A673 (cell line): ENCODE results near the gene CYB5A. TPM values are rescaled to one million over a fixed set of nuclear protein-coding genes. Genes with fewer than 3 reads are reported as not detected.

Source experiments
- BruUV-seq: library from RNA; stranded (reverse); fragments of 400-500 nt; replicated peaks from 2 replicates; lab custom pipeline; 2021; lab: Mats Ljungman, UMichigan
- CTCF ChIA-PET: fragments of 300-600 bp; sonication (Branson Sonifier 250); formaldehyde crosslinking; loops from one replicate; lab custom pipeline; 2022; ENCODE audit warnings: antibody characterized with exemption; lab: Charles Lee
- POLR2A ChIA-PET: fragments of 300-600 bp; sonication (Branson Sonifier 250); formaldehyde crosslinking; loops from one replicate; lab custom pipeline; 2022; ENCODE audit warnings: antibody characterized with exemption; ENCODE audit not compliant: low non-redundant PET; lab: Charles Lee
- DNase-seq: peaks from one replicate; pipeline ENCODE4 v3.0.0-alpha.2; 2015; ENCODE audit warnings: low spot score
- H3K27ac ChIP-seq: fragments of 200-600 bp; sonication (generic); 2 replicates; pipeline ENCODE4 v1.5.1; 2016; ENCODE audit warnings: mixed run types, low read depth, mild to moderate bottlenecking, mixed read lengths, antibody characterized with exemption, low read length; ENCODE audit not compliant: poor library complexity, severe bottlenecking
- H3K27me3 ChIP-seq: fragments of 200-600 bp; sonication (generic); replicated peaks from 2 replicates; pipeline ENCODE4 v1.6.1; 2017; ENCODE audit warnings: mixed run types, low read depth, mild to moderate bottlenecking, mixed read lengths, antibody characterized with exemption, low read length; ENCODE audit not compliant: insufficient read depth, poor library complexity
- H3K36me3 ChIP-seq: fragments of 200-600 bp; sonication (generic); 2 replicates; pipeline ENCODE4 v1.6.1; 2016; ENCODE audit warnings: mixed run types, mild to moderate bottlenecking, mixed read lengths, antibody characterized with exemption, low read length; ENCODE audit not compliant: insufficient read depth, poor library complexity, severe bottlenecking
- H3K4me1 ChIP-seq: fragments of 200-600 bp; sonication (generic); 2 replicates; pipeline ENCODE4 v1.6.1; 2017; ENCODE audit warnings: mixed run types, mild to moderate bottlenecking, mixed read lengths, antibody characterized with exemption, low read length; ENCODE audit not compliant: insufficient read depth, poor library complexity, severe bottlenecking
- H3K4me3 ChIP-seq: fragments of 200-600 bp; sonication (generic); 2 replicates; pipeline ENCODE4 v1.5.1; 2016; ENCODE audit warnings: low read depth, mixed run types, mild to moderate bottlenecking, mixed read lengths, low read length; ENCODE audit not compliant: poor library complexity, severe bottlenecking
- H3K9me3 ChIP-seq: fragments of 200-600 bp; sonication (generic); 2 replicates; pipeline ENCODE4 v1.6.1; 2016; ENCODE audit warnings: mixed run types, low read depth, mild to moderate bottlenecking, mixed read lengths, antibody characterized with exemption, low read length; ENCODE audit not compliant: poor library complexity, severe bottlenecking
- CTCF ChIP-seq: fragments of 300-800, 200-600 bp; sonication (generic); conservative IDR thresholded peaks from 2 replicates; pipeline ENCODE4 v1.5.1; 2017; ENCODE audit warnings: low read depth, mild to moderate bottlenecking, antibody characterized with exemption, low read length, moderate library complexity, mixed read lengths
- EZH2 ChIP-seq: fragments of 200-600 bp; sonication (generic); IDR thresholded peaks from 2 replicates; pipeline ENCODE4 v1.6.1; 2017; ENCODE audit warnings: borderline replicate concordance, low read depth, mild to moderate bottlenecking, mixed read lengths, antibody characterized with exemption, low read length; ENCODE audit not compliant: poor library complexity, severe bottlenecking
- intact Hi-C: fragments of 100-400 bp; cut with micrococcal nuclease; formaldehyde crosslinking; loops from one replicate; pipeline ENCODE4 v1.10.0; 2022; ENCODE audit not compliant: unreplicated experiment
- total RNA-seq: library from RNA; stranded (reverse); gene quantifications from 2 replicates; pipeline ENCODE4 v1.2.3, GENCODE V29; 2021

CYB5A gene
- total RNA-seq, 1 experiment from 2014 or later: 38.7 TPM

- Histone ChIP-seq H3K36me3 (no peaks in the 10 kb centered on the region), H3K9me3 (no peaks in the 10 kb centered on the region), H3K4me1 (no peaks in the 10 kb centered on the region), H3K27ac (no peak overlapping the region), H3K27me3 (no peaks in the 10 kb centered on the region), H3K4me3 (no peak overlapping the region)
- no TSS peak for BruUV-seq
- POLR2A ChIA-PET: no interaction called here
- no peak for DNase-seq
- intact Hi-C loops: no loop called here
- TF ChIP-seq EZH2: no peak
- no peak for TF ChIP-seq CTCF
- CTCF ChIA-PET: no interaction called here
These were observed 62.8 kb downstream of the CYB5A start for GRCh38 chr18:74229005-74229404.

GRCh38 chr18:74228312-74228711 lies 63.5 kb downstream of the CYB5A start:
- ChIA-PET POLR2A (no interaction called here), CTCF (no interaction called here)
- Histone ChIP-seq H3K4me1 (no peaks in the 10 kb centered on the region), H3K27me3 (no peaks in the 10 kb centered on the region), H3K9me3 (no peaks in the 10 kb centered on the region), H3K27ac (no peak overlapping the region), H3K36me3 (no peaks in the 10 kb centered on the region), H3K4me3 (no peak overlapping the region)
- no TSS peak for BruUV-seq
- intact Hi-C loops: no loop called here
- DNase-seq: no peak
- no peak for TF ChIP-seq CTCF
- TF ChIP-seq EZH2: no peak

GRCh38 chr18:74226666-74227065 lies 65.1 kb downstream of the CYB5A start:
- BruUV-seq: no TSS peak
- H3K27ac ChIP-seq: no peak overlapping the region
- H3K4me3 ChIP-seq: no peak overlapping the region
- H3K4me1 ChIP-seq: no peaks in the 10 kb centered on the region
- no peaks in the 10 kb centered on the region for H3K27me3 ChIP-seq
- POLR2A ChIA-PET: no interaction called here
- CTCF ChIA-PET: no interaction called here
- no peaks in the 10 kb centered on the region for H3K36me3 ChIP-seq
- no peak for DNase-seq
- TF ChIP-seq EZH2: no peak
- no peak for TF ChIP-seq CTCF
- intact Hi-C loops: no loop called here
- H3K9me3 ChIP-seq: no peaks in the 10 kb centered on the region
